Omental fat pad (tissue), 4 donors: ENCODE measurements around the gene NYAP2. TPM values are rescaled to one million over a fixed set of nuclear protein-coding genes. Genes with fewer than 3 reads are reported as not detected.
A peak's percentile ranks its signal among the peaks of the same experiment; 100 is the strongest.

ENCODE experiments used
- ATAC-seq: fragments of 150-250 bp; one replicate; pipeline ENCODE4 v1.9.1; 2016; ENCODE audit warnings: mild to moderate bottlenecking, moderate library complexity; ENCODE audit not compliant: low FRiP score
- DNase-seq: peaks from one replicate; pipeline ENCODE4 v3.0.0-alpha.2; 2019; ENCODE audit warnings: low spot score
- total RNA-seq, 4 donors: library from RNA; depleted of rRNA; stranded (reverse); fragments of >200 nt; gene quantifications; one replicate each; pipeline ENCODE4 v1.1.0, GENCODE V29; 2016
- TF ChIP-seq, protein P1 (sequence below), 3 donors: fragments of 450-650 bp; IDR thresholded peaks; one replicate each; pipeline ENCODE4 v1.5.1; 2016 to 2017; ENCODE audit warnings: antibody characterized with exemption in 3 of 3, mild to moderate bottlenecking in 3 of 3, moderate library complexity in 2 of 3

The NYAP2 gene
- total RNA-seq, 4 donors from 2014 or later, result not detected

DNA sequence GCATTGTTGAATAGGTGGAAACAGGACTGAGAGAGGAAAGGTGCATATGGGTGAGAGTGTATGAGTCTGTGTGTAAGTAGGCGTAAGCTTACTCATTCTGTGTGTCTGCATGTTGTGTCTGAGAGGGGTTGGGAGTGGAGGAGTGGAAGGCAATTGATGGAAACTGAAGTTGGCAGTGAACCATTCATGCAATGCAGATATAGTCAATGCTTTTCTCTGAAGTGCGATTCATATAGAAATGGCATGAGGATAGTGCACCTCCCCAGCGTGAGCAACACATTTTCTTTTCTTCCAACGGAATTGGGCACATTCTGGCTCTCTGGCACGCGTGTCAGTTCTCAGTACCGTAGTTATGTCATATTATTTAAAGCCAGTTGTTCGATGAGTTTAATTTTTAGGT, 250.5 kb downstream of the NYAP2 start:
- no peak for ATAC-seq
- DNase-seq, result no peak
- TF ChIP-seq, protein P1, sequence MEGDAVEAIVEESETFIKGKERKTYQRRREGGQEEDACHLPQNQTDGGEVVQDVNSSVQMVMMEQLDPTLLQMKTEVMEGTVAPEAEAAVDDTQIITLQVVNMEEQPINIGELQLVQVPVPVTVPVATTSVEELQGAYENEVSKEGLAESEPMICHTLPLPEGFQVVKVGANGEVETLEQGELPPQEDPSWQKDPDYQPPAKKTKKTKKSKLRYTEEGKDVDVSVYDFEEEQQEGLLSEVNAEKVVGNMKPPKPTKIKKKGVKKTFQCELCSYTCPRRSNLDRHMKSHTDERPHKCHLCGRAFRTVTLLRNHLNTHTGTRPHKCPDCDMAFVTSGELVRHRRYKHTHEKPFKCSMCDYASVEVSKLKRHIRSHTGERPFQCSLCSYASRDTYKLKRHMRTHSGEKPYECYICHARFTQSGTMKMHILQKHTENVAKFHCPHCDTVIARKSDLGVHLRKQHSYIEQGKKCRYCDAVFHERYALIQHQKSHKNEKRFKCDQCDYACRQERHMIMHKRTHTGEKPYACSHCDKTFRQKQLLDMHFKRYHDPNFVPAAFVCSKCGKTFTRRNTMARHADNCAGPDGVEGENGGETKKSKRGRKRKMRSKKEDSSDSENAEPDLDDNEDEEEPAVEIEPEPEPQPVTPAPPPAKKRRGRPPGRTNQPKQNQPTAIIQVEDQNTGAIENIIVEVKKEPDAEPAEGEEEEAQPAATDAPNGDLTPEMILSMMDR (IDR thresholded peaks at IDR 0.05), result no peak

DNA sequence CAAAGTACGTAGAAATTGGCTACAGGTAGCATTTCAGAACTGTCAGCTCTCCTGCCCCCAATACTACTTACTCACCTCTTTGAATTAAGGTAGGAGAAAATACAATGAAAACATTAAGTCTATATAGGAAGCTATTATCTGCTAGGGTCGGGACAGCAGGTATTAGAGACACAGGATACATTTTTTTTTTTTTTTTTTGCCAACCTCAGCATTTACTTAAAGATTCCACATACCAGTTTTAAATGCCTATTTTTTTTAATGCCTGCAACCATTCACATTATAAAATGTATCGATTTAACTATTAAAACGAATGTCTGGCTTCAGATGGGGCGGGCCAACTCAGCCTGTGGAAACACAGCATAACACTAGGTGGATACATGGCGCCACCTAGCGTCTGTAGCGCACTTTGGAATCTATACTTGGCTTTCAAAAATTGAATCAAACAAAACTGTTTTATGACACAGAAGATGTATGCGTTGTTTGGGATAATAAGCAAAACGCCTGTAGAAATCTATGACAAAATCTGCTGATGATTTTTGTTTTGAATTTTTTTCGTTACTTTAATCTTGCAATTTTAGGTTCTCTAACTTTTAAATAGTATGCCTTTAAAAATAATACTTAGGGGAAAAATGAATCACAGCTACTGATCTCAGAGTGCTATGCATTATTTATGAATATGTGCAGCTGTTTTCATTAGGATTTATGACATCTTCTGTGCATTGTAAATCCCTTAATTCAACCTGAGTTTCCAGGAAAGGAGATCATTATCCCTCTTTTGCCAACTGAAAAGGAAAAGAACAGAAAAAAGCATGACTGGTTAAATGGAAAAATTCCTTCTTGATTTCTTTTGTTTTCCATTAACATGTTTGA, 261.0 kb downstream of the NYAP2 start:
- ATAC-seq, result no peak
- TF ChIP-seq, protein P1 (IDR thresholded peaks at IDR 0.05), result no peak

DNA sequence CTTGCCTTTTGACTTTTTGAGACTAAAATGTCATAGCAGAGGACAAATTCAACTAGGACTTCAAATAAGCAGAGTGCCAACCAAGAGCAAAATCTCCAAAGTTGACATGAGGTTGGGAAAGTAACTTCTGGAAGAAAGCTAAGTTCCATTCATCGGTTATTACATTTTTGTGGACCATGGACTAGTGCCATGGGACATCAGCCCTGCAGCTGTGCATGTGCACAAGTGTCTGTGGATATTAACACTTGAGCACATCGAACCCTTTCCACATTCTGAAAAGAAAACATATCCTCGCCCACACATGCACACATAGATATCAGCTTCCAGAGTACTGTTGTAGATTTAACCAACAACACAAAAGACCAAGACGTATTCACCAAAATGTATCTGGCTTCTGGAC, 262.6 kb downstream of the NYAP2 start:
- no peak for ATAC-seq
- DNase-seq, result no peak
- TF ChIP-seq, protein P1 (IDR thresholded peaks at IDR 0.05), result no peak

More for the DNA sequence above, 261.0 kb downstream of the NYAP2 start:
- peak; percentile 87 for DNase-seq

DNA sequence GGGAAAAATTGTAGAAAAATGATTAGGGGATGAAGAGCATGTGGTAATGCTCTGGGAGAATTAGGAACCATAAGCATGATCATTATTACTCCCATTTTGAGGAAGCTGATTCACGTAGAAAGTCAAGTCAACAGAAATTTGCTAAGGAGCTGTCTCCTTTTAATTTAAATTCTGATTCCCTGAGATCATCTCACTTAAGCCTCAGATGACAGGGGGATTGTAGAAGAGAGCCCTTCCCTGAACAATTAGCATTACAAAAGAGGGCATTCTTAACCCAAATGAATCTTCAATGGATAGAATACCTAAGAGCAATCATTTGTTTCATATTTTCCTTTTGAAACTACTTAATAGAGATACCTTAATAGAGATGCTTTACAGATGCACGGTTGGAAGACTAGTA, 267.9 kb downstream of the NYAP2 start:
- TF ChIP-seq, protein P1 (IDR thresholded peaks at IDR 0.05), result no peak
- DNase-seq (no peak), ATAC-seq (no peak)

DNA sequence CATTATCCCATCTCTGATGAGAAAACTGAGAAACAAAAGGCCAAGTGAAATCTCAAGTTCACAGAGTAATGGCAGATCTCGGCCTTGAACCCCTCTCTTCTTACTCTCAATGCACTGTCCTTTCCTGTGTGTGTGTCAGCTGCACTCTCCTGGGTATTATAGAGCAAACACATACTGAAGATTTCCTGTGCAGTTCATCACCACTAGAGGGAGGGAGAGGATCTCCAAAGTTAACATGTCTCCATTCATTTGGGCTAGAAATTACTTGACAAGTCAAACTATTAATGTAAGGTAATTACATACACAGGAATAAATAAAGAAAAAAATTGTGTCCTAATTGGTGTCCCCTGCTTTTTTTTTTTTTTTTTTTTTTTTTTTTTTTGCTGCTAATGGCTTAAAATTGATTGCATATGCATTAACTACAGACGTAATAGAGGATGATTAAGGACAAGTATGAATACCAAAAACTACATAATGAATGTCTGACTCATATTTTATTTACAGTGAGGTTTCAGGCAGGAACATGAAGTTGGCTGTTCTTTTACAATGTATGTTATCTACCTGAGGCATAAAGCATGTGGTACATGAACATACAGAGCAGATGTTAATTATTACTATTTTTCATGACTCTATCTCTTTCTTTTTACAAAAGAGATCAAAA, 269.2 kb downstream of the NYAP2 start:
- no peak for DNase-seq
- ATAC-seq, result no peak
- TF ChIP-seq, protein P1 (IDR thresholded peaks at IDR 0.05), result peak in 1 of 3 donors; percentile 8

DNA sequence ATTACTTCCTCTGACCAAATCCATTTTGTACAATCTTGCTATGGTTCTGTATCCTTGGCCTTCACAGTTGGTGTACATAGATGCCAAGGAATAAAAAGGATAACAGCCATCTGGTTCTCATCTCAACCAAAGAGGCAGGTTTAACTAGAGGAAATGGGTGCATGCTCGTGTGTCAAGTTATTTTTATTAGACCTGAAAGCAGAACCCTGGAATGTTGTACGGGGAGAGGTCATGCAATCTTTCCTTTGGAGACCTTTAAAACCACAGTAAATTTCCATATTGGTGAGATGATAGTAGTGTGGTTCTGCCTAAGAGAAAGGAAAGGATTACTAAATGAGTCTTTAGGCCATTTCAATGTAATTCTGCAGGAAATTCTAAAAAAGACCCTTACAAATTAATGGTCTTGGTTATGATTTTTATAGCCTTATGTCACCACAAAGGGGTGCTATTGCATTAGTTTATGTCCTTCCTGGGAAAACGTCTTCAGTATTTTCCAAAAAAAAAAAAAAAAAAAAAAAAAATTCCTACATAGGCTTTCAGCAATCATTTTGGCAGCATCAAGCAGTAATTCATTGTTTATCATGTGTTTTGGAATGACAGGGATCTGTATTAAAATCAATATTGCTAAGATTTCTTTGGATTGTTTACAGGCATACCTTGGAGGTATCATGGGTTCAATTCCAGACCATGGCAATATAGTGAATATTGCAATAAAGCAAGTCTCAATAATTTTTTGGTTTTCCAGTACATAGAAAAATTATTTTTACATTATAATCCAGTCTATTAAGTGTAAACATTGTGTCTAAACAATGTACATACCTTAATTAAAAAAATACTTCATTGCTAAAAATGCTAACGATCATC, 270.8 kb downstream of the NYAP2 start:
- no peak for DNase-seq
- TF ChIP-seq, protein P1 (IDR thresholded peaks at IDR 0.05), result no peak
- no peak for ATAC-seq
